ENCODE data around the gene CHKA.

DNA sequence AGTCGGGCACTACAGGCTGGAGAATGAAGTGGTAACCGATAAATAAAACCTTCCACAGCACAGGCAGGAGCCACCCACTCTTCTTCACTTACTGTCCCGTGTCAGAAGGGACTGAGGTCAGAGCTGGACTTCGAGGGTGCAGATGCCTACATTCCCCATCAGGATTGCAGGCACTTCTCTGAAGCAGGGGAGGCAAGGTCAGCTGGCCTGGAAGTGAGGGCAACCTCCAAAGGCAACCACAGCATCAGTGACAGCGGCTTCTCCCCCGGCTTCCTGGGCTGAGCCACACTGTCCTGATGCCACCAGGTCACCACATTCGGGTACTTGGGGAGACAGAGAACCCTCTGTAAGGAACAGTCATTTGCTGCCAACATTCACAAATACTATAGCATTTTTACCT lies 59.7 kb downstream of the CHKA start:
- no peak for TF ChIP-seq POLR2AphosphoS5 (IDR thresholded peaks at IDR 0.05; ENCODE audit: low read depth)
- TF ChIP-seq GABPA (IDR thresholded peaks at IDR 0.05; ENCODE audit: low read depth), result no peak

Data from HL-60 (cell line).